ENCODE data around the gene SUSD3. TPM values are rescaled to one million over a fixed set of nuclear protein-coding genes. Genes with fewer than 3 reads are reported as not detected.

The SUSD3 gene
- total RNA-seq, 1 experiment from 2014 or later, result 2.2 TPM

GRCh38 chr9:93066978-93067603, 8.6 kb downstream of the SUSD3 start:
- intact Hi-C loops (cut with micrococcal nuclease; ENCODE audit: unreplicated experiment), result no loop called here
- Histone ChIP-seq H3K36me3 (ENCODE audit: control insufficient read depth, insufficient read depth, low read length) (no peaks in the 10 kb centered on the region), H3K4me3 (ENCODE audit: low read depth, low read length) (no peak overlapping the region), H3K27me3 (replicated peaks; ENCODE audit: control insufficient read depth, insufficient read depth, low read length) (no peaks in the 10 kb centered on the region), H3K4me1 (peaks cover 3% of the 10 kb centered on the region), H3K9me3 (no peaks in the 10 kb centered on the region)
- H3K27me3 Mint-ChIP-seq (ENCODE audit: insufficient read depth, unreplicated experiment), result no peaks in the 10 kb centered on the region
- BruUV-seq (replicated peaks), result no TSS peak
- no peaks in the 10 kb centered on the region for H3K9me3 Mint-ChIP-seq (ENCODE audit: unreplicated experiment)
- DNase-seq, result no peak
- TF ChIP-seq, protein P1, sequence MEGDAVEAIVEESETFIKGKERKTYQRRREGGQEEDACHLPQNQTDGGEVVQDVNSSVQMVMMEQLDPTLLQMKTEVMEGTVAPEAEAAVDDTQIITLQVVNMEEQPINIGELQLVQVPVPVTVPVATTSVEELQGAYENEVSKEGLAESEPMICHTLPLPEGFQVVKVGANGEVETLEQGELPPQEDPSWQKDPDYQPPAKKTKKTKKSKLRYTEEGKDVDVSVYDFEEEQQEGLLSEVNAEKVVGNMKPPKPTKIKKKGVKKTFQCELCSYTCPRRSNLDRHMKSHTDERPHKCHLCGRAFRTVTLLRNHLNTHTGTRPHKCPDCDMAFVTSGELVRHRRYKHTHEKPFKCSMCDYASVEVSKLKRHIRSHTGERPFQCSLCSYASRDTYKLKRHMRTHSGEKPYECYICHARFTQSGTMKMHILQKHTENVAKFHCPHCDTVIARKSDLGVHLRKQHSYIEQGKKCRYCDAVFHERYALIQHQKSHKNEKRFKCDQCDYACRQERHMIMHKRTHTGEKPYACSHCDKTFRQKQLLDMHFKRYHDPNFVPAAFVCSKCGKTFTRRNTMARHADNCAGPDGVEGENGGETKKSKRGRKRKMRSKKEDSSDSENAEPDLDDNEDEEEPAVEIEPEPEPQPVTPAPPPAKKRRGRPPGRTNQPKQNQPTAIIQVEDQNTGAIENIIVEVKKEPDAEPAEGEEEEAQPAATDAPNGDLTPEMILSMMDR (IDR thresholded peaks at IDR 0.05; ENCODE audit: insufficient read depth in 1 of 2, low read depth in 1 of 2, low read length in 1 of 2, severe bottlenecking in 1 of 2, unreplicated experiment in 1 of 2), result no peak
- H3K4me3 Mint-ChIP-seq (ENCODE audit: unreplicated experiment), result no peak overlapping the region
- ChIA-PET CTCF (no interaction called here), POLR2A (no interaction called here)
- H3K36me3 Mint-ChIP-seq (ENCODE audit: insufficient read depth, unreplicated experiment), result no peaks in the 10 kb centered on the region
- no peaks in the 10 kb centered on the region for H3K4me1 Mint-ChIP-seq (ENCODE audit: low read depth, unreplicated experiment)
- no peak overlapping the region for H3K27ac Mint-ChIP-seq (ENCODE audit: unreplicated experiment)

DNA sequence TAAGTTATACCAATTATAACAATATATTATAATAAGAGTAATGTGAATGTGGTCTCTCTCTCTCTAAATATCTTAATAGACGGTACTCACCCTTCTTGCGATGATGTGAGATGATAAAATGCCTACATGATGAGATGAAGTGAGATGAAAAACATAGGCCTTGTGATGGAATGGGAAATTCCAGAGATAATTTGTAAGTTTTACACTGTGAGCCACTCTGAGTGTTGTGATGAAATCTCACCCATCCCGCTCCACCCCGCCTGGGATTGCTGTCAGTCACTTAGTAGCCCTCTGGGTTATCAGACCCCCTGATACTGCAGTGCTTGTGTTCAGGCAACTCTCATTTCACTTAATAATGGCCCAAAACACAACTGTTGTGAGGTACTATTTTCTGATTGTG, 10.5 kb downstream of the SUSD3 start:
- H3K27ac Mint-ChIP-seq (ENCODE audit: unreplicated experiment), result no peak overlapping the region
- H3K4me3 ChIP-seq (ENCODE audit: low read depth, low read length), result no peak overlapping the region
- H3K4me1 ChIP-seq, result no peaks in the 10 kb centered on the region
- intact Hi-C loops (cut with micrococcal nuclease; ENCODE audit: unreplicated experiment), result no loop called here
- ChIA-PET CTCF (no interaction called here), POLR2A (no interaction called here)
- no peaks in the 10 kb centered on the region for H3K9me3 Mint-ChIP-seq (ENCODE audit: unreplicated experiment)
- no peaks in the 10 kb centered on the region for H3K27me3 ChIP-seq (replicated peaks; ENCODE audit: control insufficient read depth, insufficient read depth, low read length)
- H3K4me1 Mint-ChIP-seq (ENCODE audit: low read depth, unreplicated experiment), result no peaks in the 10 kb centered on the region
- BruUV-seq (replicated peaks), result no TSS peak
- H3K27me3 Mint-ChIP-seq (ENCODE audit: insufficient read depth, unreplicated experiment), result no peaks in the 10 kb centered on the region
- H3K36me3 Mint-ChIP-seq (ENCODE audit: insufficient read depth, unreplicated experiment), result no peaks in the 10 kb centered on the region
- no peak for DNase-seq
- H3K9me3 ChIP-seq, result no peaks in the 10 kb centered on the region
- TF ChIP-seq, protein P1 (IDR thresholded peaks at IDR 0.05; ENCODE audit: insufficient read depth in 1 of 2, low read depth in 1 of 2, low read length in 1 of 2, severe bottlenecking in 1 of 2, unreplicated experiment in 1 of 2), result no peak
- H3K4me3 Mint-ChIP-seq (ENCODE audit: unreplicated experiment), result no peak overlapping the region
- no peaks in the 10 kb centered on the region for H3K36me3 ChIP-seq (ENCODE audit: control insufficient read depth, insufficient read depth, low read length)

GRCh38 chr9:93071464-93071863, 13.0 kb downstream of the SUSD3 start:
- POLR2A ChIA-PET, result no interaction called here
- no peak overlapping the region for H3K27ac Mint-ChIP-seq (ENCODE audit: unreplicated experiment)

More at GRCh38 chr9:93071464-93071863, 13.0 kb downstream of the SUSD3 start:
- Mint-ChIP-seq H3K4me1 (ENCODE audit: low read depth, unreplicated experiment) (no peaks in the 10 kb centered on the region), H3K27me3 (ENCODE audit: insufficient read depth, unreplicated experiment) (no peaks in the 10 kb centered on the region), H3K4me3 (ENCODE audit: unreplicated experiment) (no peak overlapping the region), H3K36me3 (ENCODE audit: insufficient read depth, unreplicated experiment) (no peaks in the 10 kb centered on the region), H3K9me3 (ENCODE audit: unreplicated experiment) (no peaks in the 10 kb centered on the region)
- CTCF ChIA-PET, result no interaction called here
- BruUV-seq (replicated peaks), result no TSS peak
- peak; percentile 20 to 52 for DNase-seq
- Histone ChIP-seq H3K4me1 (no peaks in the 10 kb centered on the region), H3K36me3 (ENCODE audit: control insufficient read depth, insufficient read depth, low read length) (no peaks in the 10 kb centered on the region), H3K27me3 (replicated peaks; ENCODE audit: control insufficient read depth, insufficient read depth, low read length) (no peaks in the 10 kb centered on the region), H3K9me3 (no peaks in the 10 kb centered on the region), H3K4me3 (ENCODE audit: low read depth, low read length) (no peak overlapping the region)
- intact Hi-C loops (cut with micrococcal nuclease; ENCODE audit: unreplicated experiment), result no loop called here
- TF ChIP-seq, protein P1 (IDR thresholded peaks at IDR 0.05; ENCODE audit: insufficient read depth in 1 of 2, low read depth in 1 of 2, low read length in 1 of 2, severe bottlenecking in 1 of 2, unreplicated experiment in 1 of 2), result no peak
